ENCODE results near the gene CSDE1.

DNA sequence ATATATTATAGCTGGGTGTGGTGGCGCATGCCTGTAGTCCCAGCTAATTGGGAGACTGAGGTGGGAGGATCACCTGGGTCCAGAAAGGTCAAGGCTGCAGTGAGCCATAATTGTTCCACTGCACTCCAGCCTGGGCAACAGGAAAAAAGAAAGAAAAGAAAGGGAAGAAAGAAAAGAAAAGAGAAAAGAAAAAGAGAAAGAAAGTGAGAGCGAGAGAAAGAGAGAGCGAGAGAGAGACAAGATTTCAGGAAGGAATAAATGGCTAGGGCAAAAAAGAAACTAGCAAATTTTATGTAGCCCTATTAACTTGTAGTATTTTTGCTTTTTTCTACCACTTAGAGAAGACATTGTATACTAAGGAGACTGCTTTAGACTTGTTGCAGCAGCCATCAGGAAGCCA, 47.4 kb downstream of the CSDE1 start:
- no peak for TF ChIP-seq POLR2A (IDR thresholded peaks at IDR 0.05)
- TF ChIP-seq, protein P1, sequence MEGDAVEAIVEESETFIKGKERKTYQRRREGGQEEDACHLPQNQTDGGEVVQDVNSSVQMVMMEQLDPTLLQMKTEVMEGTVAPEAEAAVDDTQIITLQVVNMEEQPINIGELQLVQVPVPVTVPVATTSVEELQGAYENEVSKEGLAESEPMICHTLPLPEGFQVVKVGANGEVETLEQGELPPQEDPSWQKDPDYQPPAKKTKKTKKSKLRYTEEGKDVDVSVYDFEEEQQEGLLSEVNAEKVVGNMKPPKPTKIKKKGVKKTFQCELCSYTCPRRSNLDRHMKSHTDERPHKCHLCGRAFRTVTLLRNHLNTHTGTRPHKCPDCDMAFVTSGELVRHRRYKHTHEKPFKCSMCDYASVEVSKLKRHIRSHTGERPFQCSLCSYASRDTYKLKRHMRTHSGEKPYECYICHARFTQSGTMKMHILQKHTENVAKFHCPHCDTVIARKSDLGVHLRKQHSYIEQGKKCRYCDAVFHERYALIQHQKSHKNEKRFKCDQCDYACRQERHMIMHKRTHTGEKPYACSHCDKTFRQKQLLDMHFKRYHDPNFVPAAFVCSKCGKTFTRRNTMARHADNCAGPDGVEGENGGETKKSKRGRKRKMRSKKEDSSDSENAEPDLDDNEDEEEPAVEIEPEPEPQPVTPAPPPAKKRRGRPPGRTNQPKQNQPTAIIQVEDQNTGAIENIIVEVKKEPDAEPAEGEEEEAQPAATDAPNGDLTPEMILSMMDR (IDR thresholded peaks at IDR 0.05), result no peak

All from heart left ventricle (tissue), 13 donors.